H1 (cell line): ENCODE results near the gene SBK1. TPM values are rescaled to one million over a fixed set of nuclear protein-coding genes. Genes with fewer than 3 reads are reported as not detected.

Source experiments
- CHD7 ChIP-seq: fragments of 300-600 bp; sonication (generic); IDR thresholded peaks from 2 replicates; pipeline ENCODE4 v1.7.1; 2012; ENCODE audit warnings: low read length, moderate library complexity, mild to moderate bottlenecking, inconsistent platforms; ENCODE audit not compliant: insufficient replicate concordance
- EP300 ChIP-seq, 2 experiments: IDR thresholded peaks; 1 replicate in 1 of 2; 2 replicates in 1 of 2; pipeline ENCODE4 v1.6.1; 2011 to 2012; ENCODE audit warnings: low read depth in 2 of 2, low read length in 2 of 2, mild to moderate bottlenecking in 2 of 2, borderline replicate concordance in 1 of 2, inconsistent platforms in 1 of 2, moderate library complexity in 1 of 2
- FOSL1 ChIP-seq: IDR thresholded peaks from 2 replicates; pipeline ENCODE4 v1.6.1; 2011; ENCODE audit warnings: mild to moderate bottlenecking, low read depth, low read length, moderate library complexity; ENCODE audit not compliant: insufficient read depth
- polyA plus RNA-seq, 7 experiments: library from polyadenylated mRNA; depleted of rRNA in 3 of 7; stranded (reverse) in 5 of 7; unstranded in 2 of 7; fragments of >200 nt in 5 of 7; fragments of 200-250 nt in 2 of 7; gene quantifications; 1 replicate in 5 of 7; 2 replicates in 1 of 7; 4 replicates in 1 of 7; pipeline versions ENCODE4 v1.2.1 to v1.2.3, GENCODE V29; 2011 to 2013; ENCODE audit warnings: missing spikeins in 2 of 7, mixed read lengths in 2 of 7
- total RNA-seq: library from RNA; stranded (reverse); fragmentation: NEBNext Ultra II Directional; extraction: Animal tissue kit (Norgen Biotek cat#: 25700); gene quantifications from 2 replicates; pipeline ENCODE4 v1.2.1, GENCODE V29; 2021

Gene SBK1
- total and polyA plus RNA-seq, 2 of the 8 experiments (the other 6 are each of a cell fraction or from before 2014, with no cell fraction given), result 18.2 to 73.9 TPM

GRCh38 chr16:28254158-28254557, 38.2 kb upstream of the SBK1 start (continued):
- TF ChIP-seq CHD7, result no peak
- no peak for TF ChIP-seq EP300 (IDR thresholded peaks at IDR 0.05; ENCODE audit: borderline replicate concordance in 1 of 2, low read depth in 2 of 2, low read length in 2 of 2)
- TF ChIP-seq FOSL1, result no peak
